HTERT RPE-1 (cell line): ENCODE results near the gene AKAP9.
"Not testable (repeated sequence)": the region's sequence is repeated elsewhere in the genome, so short reads cannot be mapped to it uniquely, and the experiment has no call there.

Experiments
- in situ Hi-C: fragments of 300-500 bp; cut with MboI; formaldehyde crosslinking; loops from 4 replicates; pipeline ENCODE4 v1.14.3; 2020; ENCODE audit warnings: low sequenced_read_pairs

Gene AKAP9

GRCh38 chr7:92131764-92132330 lies 191.2 kb downstream of the AKAP9 start:
- in situ Hi-C loops = no loop called here

GRCh38 chr7:92133133-92133736 lies 192.6 kb downstream of the AKAP9 start:
- in situ Hi-C loops = no loop called here

GRCh38 chr7:92133737-92134270 lies 193.1 kb downstream of the AKAP9 start:
- in situ Hi-C loops = no loop called here

- in situ Hi-C loops = no loop called here
Measured at GRCh38 chr7:92134271-92135051, 193.8 kb downstream of the AKAP9 start, which contains the start of gene CYP51A1. CYP51A1 (minus strand) TSS chr7:92134477; CDS start chr7:92134364, 113 bp downstream.

- in situ Hi-C loops = no loop called here
Measured at GRCh38 chr7:92135052-92135889, 194.6 kb downstream of the AKAP9 start.

- in situ Hi-C loops = no loop called here
Measured at GRCh38 chr7:92137557-92137956, 196.9 kb downstream of the AKAP9 start.

- in situ Hi-C loops = no loop called here
Measured at GRCh38 chr7:92141161-92141560, 200.5 kb downstream of the AKAP9 start.

GRCh38 chr7:92142791-92143190 lies 202.1 kb downstream of the AKAP9 start:
- in situ Hi-C loops = not testable (repeated sequence)

- in situ Hi-C loops = not testable (repeated sequence)
Measured at GRCh38 chr7:92143192-92143880, 202.7 kb downstream of the AKAP9 start.

GRCh38 chr7:92149736-92150239 lies 209.1 kb downstream of the AKAP9 start:
- in situ Hi-C loops = no loop called here

GRCh38 chr7:92150450-92151017 lies 209.9 kb downstream of the AKAP9 start:
- in situ Hi-C loops = no loop called here

- in situ Hi-C loops = no loop called here
Measured at GRCh38 chr7:92155108-92155739, 214.6 kb downstream of the AKAP9 start.

GRCh38 chr7:92156990-92157389 lies 216.3 kb downstream of the AKAP9 start:
- in situ Hi-C loops = no loop called here

GRCh38 chr7:92158660-92159575 lies 218.3 kb downstream of the AKAP9 start:
- in situ Hi-C loops = no loop called here
